Hepatocyte (in vitro differentiated cells): ENCODE data around the gene STK39.

Experiments used
- CTCF ChIP-seq: fragments of 200-600 bp; sonication (generic); IDR thresholded peaks from 2 replicates; pipeline ENCODE4 v1.5.1; 2016; ENCODE audit warnings: antibody characterized with exemption, mild to moderate bottlenecking; ENCODE audit not compliant: poor library complexity
- EZH2 ChIP-seq: fragments of 200-600 bp; sonication (generic); IDR thresholded peaks from 2 replicates; pipeline ENCODE4 v1.6.1; 2016; ENCODE audit warnings: antibody characterized with exemption, mild to moderate bottlenecking, borderline replicate concordance
- EZH2phosphoT487 ChIP-seq: fragments of 200-600 bp; sonication (generic); IDR thresholded peaks from one replicate; pipeline ENCODE4 v1.6.1; 2018; ENCODE audit warnings: antibody characterized with exemption, mild to moderate bottlenecking, low read depth, moderate library complexity; ENCODE audit not compliant: unreplicated experiment, severe bottlenecking

GRCh38 chr2:168052773-168053172 is 194.6 kb downstream of the STK39 start:
- no peak for TF ChIP-seq CTCF
- no peak for TF ChIP-seq EZH2
- no peak for TF ChIP-seq EZH2phosphoT487
